ENCODE measurements around the gene SEPSECS. TPM values are rescaled to one million over a fixed set of nuclear protein-coding genes. Genes with fewer than 3 reads are reported as not detected.

SEPSECS gene
- total RNA-seq, 4 donors from 2014 or later, result 4.2 to 21.8 (median 9.6) TPM

GRCh38 chr4:25128671-25129070 is 31.6 kb downstream of the SEPSECS start:
- no peaks in the 10 kb centered on the region for H3K27me3 ChIP-seq
- no peaks in the 10 kb centered on the region for H3K4me1 ChIP-seq
- TF ChIP-seq EP300 (IDR thresholded peaks at IDR 0.05) (no peak), POLR2A (IDR thresholded peaks at IDR 0.05) (no peak), POLR2AphosphoS5 (IDR thresholded peaks at IDR 0.05) (no peak)
- TF ChIP-seq, protein P1, sequence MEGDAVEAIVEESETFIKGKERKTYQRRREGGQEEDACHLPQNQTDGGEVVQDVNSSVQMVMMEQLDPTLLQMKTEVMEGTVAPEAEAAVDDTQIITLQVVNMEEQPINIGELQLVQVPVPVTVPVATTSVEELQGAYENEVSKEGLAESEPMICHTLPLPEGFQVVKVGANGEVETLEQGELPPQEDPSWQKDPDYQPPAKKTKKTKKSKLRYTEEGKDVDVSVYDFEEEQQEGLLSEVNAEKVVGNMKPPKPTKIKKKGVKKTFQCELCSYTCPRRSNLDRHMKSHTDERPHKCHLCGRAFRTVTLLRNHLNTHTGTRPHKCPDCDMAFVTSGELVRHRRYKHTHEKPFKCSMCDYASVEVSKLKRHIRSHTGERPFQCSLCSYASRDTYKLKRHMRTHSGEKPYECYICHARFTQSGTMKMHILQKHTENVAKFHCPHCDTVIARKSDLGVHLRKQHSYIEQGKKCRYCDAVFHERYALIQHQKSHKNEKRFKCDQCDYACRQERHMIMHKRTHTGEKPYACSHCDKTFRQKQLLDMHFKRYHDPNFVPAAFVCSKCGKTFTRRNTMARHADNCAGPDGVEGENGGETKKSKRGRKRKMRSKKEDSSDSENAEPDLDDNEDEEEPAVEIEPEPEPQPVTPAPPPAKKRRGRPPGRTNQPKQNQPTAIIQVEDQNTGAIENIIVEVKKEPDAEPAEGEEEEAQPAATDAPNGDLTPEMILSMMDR (IDR thresholded peaks at IDR 0.05), result no peak
- no peak overlapping the region for H3K4me3 ChIP-seq
- no peaks in the 10 kb centered on the region for H3K9me3 ChIP-seq
- no peak overlapping the region for H3K27ac ChIP-seq
- DNase-seq (ENCODE audit: low spot score in 2 of 2), result no peak
- peaks cover 16% of the 10 kb centered on the region for H3K36me3 ChIP-seq

DNA sequence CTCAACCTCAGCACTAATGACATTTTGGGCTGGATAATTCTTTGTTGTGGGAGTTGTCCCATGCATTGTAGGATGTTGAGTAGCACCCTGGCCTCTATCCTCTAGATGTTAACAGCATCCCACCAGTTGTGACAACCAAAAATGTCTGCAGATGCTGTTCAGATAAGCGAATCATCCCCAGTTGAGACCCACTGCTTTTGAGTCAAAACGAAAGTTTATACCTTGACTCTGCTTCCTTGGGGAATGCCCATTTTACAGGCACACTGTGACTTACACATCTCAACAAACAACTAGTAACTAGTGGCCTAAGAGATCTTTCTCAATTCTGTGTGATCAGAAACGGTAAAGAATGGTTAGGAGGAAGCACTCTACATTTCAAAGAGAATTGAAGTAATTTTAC is 37.0 kb downstream of the SEPSECS start:
- Histone ChIP-seq H3K27ac (no peak overlapping the region), H3K36me3 (peaks cover 31% of the 10 kb centered on the region), H3K9me3 (no peaks in the 10 kb centered on the region), H3K4me3 (no peak overlapping the region), H3K27me3 (no peaks in the 10 kb centered on the region), H3K4me1 (no peaks in the 10 kb centered on the region)
- 90% methylated on average over 3 of the region's 3 CpGs for WGBS
- DNase-seq (ENCODE audit: low spot score in 2 of 2), result no peak
- no peak for TF ChIP-seq POLR2AphosphoS5 (IDR thresholded peaks at IDR 0.05)
- TF ChIP-seq, protein P1 (IDR thresholded peaks at IDR 0.05), result no peak
- no peak for TF ChIP-seq EP300 (IDR thresholded peaks at IDR 0.05)
- TF ChIP-seq POLR2A (IDR thresholded peaks at IDR 0.05), result no peak

GRCh38 chr4:25120146-25120940 is 39.9 kb downstream of the SEPSECS start:
- no peaks in the 10 kb centered on the region for H3K4me1 ChIP-seq
- WGBS, result 84% methylated on average over 3 of the region's 3 CpGs
- H3K4me3 ChIP-seq, result no peak overlapping the region
- no peaks in the 10 kb centered on the region for H3K9me3 ChIP-seq
- peaks cover 28% of the 10 kb centered on the region for H3K36me3 ChIP-seq
- H3K27ac ChIP-seq, result no peak overlapping the region
- DNase-seq (ENCODE audit: low spot score in 2 of 2), result no peak
- TF ChIP-seq POLR2AphosphoS5 (IDR thresholded peaks at IDR 0.05) (no peak), POLR2A (IDR thresholded peaks at IDR 0.05) (no peak), EP300 (IDR thresholded peaks at IDR 0.05) (no peak)
- TF ChIP-seq, protein P1 (IDR thresholded peaks at IDR 0.05), result no peak
- H3K27me3 ChIP-seq, result no peaks in the 10 kb centered on the region

DNA sequence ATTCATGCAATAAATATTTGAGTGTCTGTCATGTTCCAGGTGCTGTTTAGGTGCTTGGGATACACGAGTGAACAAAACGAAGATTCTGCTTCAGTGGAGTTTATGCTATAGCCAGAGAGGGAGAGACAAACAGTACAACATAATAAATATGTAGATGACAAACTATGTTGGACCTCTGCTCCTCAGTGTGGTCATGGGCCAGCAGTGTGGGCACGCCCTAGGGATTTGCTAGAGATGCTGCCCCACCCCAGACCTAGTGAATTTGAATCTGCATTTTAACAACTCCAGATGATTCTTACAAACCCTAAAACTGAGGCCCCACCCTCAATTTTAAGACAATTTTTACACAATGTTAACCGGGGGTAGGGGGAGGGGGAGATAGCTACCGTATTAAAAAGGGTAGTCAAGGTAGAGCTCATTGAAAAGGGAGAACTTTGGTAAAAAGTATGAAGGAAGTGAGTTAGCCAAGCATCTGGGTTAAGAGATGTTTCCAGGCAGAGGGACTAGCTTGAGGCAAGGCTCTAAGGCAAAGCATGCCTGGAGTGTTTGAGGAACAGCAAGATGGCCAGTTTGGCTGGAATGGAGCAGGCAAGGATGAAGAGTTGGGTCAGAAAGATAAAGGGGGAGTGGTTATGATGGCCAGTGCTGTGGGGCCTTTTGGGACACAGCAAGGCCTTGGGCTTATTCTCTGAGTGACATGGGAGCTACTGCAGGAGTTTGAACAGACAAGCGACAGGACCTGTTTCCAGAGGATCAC is 42.4 kb downstream of the SEPSECS start:
- no peaks in the 10 kb centered on the region for H3K27me3 ChIP-seq
- H3K27ac ChIP-seq, result no peak overlapping the region
- peaks cover 9% of the 10 kb centered on the region for H3K36me3 ChIP-seq
- no peaks in the 10 kb centered on the region for H3K4me1 ChIP-seq
- no peak for DNase-seq (ENCODE audit: low spot score in 2 of 2)
- H3K9me3 ChIP-seq, result no peaks in the 10 kb centered on the region
- WGBS, result 85% methylated on average over 6 of the region's 6 CpGs
- no peak overlapping the region for H3K4me3 ChIP-seq
- no peak for TF ChIP-seq POLR2A (IDR thresholded peaks at IDR 0.05)
- TF ChIP-seq, protein P1 (IDR thresholded peaks at IDR 0.05), result no peak
- no peak for TF ChIP-seq EP300 (IDR thresholded peaks at IDR 0.05)
- no peak for TF ChIP-seq POLR2AphosphoS5 (IDR thresholded peaks at IDR 0.05)

- no peak overlapping the region for H3K27ac ChIP-seq
- H3K9me3 ChIP-seq, result no peaks in the 10 kb centered on the region
- TF ChIP-seq POLR2AphosphoS5 (IDR thresholded peaks at IDR 0.05), result no peak
- TF ChIP-seq, protein P1 (IDR thresholded peaks at IDR 0.05), result no peak
- no peak for TF ChIP-seq POLR2A (IDR thresholded peaks at IDR 0.05)
- no peak for TF ChIP-seq EP300 (IDR thresholded peaks at IDR 0.05)
- no peaks in the 10 kb centered on the region for H3K27me3 ChIP-seq
- DNase-seq (ENCODE audit: low spot score in 2 of 2), result no peak
- no peak overlapping the region for H3K4me3 ChIP-seq
- no peaks in the 10 kb centered on the region for H3K4me1 ChIP-seq
- 90% methylated on average over 4 of the region's 4 CpGs for WGBS
- H3K36me3 ChIP-seq, result peaks cover 5% of the 10 kb centered on the region
Measured at GRCh38 chr4:25117274-25117673, 43.0 kb downstream of the SEPSECS start.
